ENCODE measurements around the gene FKBP15. TPM values are rescaled to one million over a fixed set of nuclear protein-coding genes. Genes with fewer than 3 reads are reported as not detected.

FKBP15 gene
- total RNA-seq, 1 experiment from 2014 or later: 18.5 TPM

GRCh38 chr9:113153599-113153998, 67.5 kb downstream of the FKBP15 start:
- Mint-ChIP-seq H3K27ac (no peak overlapping the region), H3K4me3 (no peak overlapping the region), H3K36me3 (ENCODE audit: insufficient read depth in 1 of 3, low read depth in 3 of 3) (no peaks in the 10 kb centered on the region), H3K4me1 (peaks cover 21 to 25% of the 10 kb centered on the region in 2 experiments), H3K27me3 (ENCODE audit: low read depth) (peaks cover 24% of the 10 kb centered on the region), H3K9me3 (no peaks in the 10 kb centered on the region)
- Histone ChIP-seq H2BK12ac (ENCODE audit: insufficient read length, low read depth, low read length) (no peak overlapping the region), H3K79me2 (ENCODE audit: insufficient read depth, low read length) (no peaks in the 10 kb centered on the region), H3T11ph (ENCODE audit: low read length) (no peak overlapping the region), H3K9ac (ENCODE audit: extremely low read depth, insufficient read length, low read length) (no peak overlapping the region), H3K4me1 (ENCODE audit: insufficient read depth, low read length) (peaks cover 2% of the 10 kb centered on the region; the same call in 1 of the 2 replicates), H3K56ac (ENCODE audit: insufficient read length, low read depth, low read length) (no peak overlapping the region), H3K18ac (ENCODE audit: insufficient read length, low read depth, low read length) (no peak overlapping the region), H2AFZ (ENCODE audit: low read length) (no peak overlapping the region), H2BK120ac (ENCODE audit: low read depth, low read length, poor library complexity, severe bottlenecking) (no peak overlapping the region), H3K14ac (ENCODE audit: insufficient read depth, low read length) (no peak overlapping the region), H4K5ac (ENCODE audit: insufficient read length, low read depth, low read length) (no peak overlapping the region), H4K91ac (ENCODE audit: insufficient read length, low read depth, low read length) (no peak overlapping the region), H2BK15ac (ENCODE audit: low read depth, low read length) (no peak overlapping the region), H3K27ac (ENCODE audit: insufficient read length, low read depth, low read length) (no peak overlapping the region), H3K4ac (ENCODE audit: low read depth, low read length) (no peak overlapping the region), H2AK5ac (ENCODE audit: insufficient read length, low read length) (no peak overlapping the region), H3K27me3 (ENCODE audit: insufficient read depth, low read length) (peaks cover 2% of the 10 kb centered on the region), H3K9me3 (ENCODE audit: control insufficient read depth, low read depth, low read length) (no peaks in the 10 kb centered on the region), H4K20me1 (ENCODE audit: control insufficient read depth, insufficient read depth, insufficient read length) (no peaks in the 10 kb centered on the region), H2BK5ac (ENCODE audit: insufficient read length, low read length) (no peak overlapping the region), H4K8ac (replicated peaks; ENCODE audit: insufficient read length, low read depth, low read length) (no peak overlapping the region), H3K23me2 (ENCODE audit: insufficient read length, low read depth, low read length, poor library complexity, severe bottlenecking) (peaks cover 3% of the 10 kb centered on the region), H3K79me1 (ENCODE audit: insufficient read depth, low read depth, low read length, poor library complexity, severe bottlenecking) (no peaks in the 10 kb centered on the region), H3K4me2 (ENCODE audit: insufficient read depth, insufficient read length, low read length) (no peak overlapping the region), H3K23ac (ENCODE audit: insufficient read length, low read depth, low read length) (no peak overlapping the region), H2BK20ac (ENCODE audit: low read depth, low read length, poor library complexity, severe bottlenecking) (no peak overlapping the region)
- WGBS (ENCODE audit: extremely low coverage, insufficient read length, low lambda C conversion rate): no CpG with 5 or more reads among the region's 6 CpGs
- no peak for DNase-seq
- no peak for TF ChIP-seq CTCF (conservative IDR thresholded peaks at IDR 0.05)
